Retina (tissue), 1 donor: ENCODE measurements around the gene TJP1.
"Not testable (repeated sequence)": the region's sequence is repeated elsewhere in the genome, so short reads cannot be mapped to it uniquely, and the experiment has no call there.

Experiments used
- DNase-seq: peaks from one replicate; pipeline ENCODE4 v3.0.0-alpha.2; 2016

Gene TJP1

DNA sequence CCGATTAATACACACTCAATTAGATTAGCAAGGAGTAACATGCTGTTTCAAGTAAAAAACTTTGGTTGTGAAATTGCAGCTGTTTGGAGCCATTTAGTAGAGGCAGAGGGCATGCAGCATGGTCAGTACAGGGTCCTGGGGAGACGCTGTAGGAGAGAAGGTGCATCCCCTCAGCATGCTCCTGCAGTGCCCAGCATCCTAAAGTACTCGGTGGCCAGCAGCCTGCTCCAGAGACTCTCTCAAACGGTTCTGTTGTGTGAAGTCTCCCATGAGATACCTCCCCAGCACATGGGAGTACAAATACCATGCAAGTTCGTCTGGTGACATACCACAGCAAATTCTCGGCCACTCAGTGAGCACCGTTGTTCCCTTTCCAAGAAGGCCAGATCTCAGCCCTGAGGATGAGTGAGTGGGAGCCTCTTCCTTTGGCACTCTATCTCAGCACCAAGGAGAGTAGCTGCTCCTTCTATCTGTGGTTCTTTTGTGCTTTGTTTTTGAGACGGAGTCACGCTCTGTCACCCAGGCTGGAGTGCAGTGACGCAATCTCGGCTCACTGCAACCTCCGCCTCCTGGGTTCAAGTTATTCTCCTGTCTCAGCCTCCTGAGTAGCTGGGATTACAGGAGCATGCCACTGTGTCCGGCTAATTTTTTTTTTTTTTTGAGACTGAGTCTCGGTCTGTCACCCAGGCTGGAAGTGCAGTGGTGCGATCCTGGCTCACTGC is 72.7 kb downstream of the TJP1 start:
- DNase-seq, result no peak

GRCh38 chr15:29747837-29748417 is 74.3 kb downstream of the TJP1 start:
- no peak for DNase-seq

DNA sequence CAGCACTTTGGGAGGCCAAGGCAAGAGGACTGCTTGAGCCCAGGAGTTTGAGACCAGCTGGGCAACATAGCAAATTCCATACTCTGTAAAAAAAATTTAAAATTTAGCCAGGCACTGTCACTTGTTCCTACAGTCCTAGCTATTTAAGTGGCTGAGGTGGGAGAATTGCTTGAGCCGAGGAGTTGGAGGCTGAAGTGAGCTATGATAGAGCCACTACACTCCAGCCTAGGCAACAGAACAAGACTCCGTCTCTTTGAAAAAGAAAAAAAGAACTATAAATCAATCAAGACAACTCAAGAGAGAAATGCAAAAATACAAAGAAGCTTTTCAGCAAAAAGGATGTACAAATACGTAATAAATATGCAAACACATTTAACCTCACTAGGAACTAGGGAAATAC is 78.8 kb downstream of the TJP1 start:
- DNase-seq, result no peak

DNA sequence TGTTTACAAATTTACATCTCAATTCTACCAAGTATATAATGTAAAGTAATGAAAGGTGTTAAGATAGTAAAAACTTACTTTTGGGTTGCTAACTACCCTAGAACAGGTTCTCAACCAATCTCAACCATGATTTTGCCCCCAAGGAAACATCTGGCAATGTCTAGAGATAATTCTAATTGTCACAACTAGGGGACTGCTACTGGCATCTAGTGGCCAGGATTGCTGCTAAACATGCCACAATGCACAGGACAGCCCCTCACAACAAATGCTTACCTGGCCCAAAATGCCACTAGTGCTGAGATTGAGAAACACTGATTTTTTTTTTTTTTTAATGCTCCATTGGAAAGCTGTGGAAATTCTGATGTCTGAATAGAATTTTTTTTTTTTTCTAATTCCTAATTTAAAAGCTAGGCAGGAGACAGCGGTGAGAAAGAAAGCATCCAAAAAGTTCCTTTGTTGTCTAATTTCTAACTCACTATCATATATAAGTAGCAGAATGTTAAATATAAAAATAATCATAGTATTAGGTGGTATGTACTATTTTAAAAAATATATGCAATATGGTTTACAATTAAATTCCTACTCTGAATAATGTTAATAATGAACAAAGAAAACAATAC is 81.5 kb downstream of the TJP1 start:
- DNase-seq, result no peak

DNA sequence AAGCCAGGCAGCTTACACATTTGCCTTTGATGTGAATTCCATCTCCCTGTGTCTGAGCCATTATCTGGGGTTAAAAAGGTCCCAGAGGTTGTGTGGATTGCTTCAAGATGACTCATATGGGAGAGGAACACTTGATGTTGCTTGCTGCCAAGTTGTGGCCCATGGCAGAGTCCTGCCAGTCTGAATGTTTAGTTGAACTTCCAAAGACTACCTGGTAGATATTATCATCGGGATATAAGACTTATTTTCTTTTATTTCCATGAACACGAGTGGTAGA is 85.6 kb downstream of the TJP1 start:
- DNase-seq, result no peak

DNA sequence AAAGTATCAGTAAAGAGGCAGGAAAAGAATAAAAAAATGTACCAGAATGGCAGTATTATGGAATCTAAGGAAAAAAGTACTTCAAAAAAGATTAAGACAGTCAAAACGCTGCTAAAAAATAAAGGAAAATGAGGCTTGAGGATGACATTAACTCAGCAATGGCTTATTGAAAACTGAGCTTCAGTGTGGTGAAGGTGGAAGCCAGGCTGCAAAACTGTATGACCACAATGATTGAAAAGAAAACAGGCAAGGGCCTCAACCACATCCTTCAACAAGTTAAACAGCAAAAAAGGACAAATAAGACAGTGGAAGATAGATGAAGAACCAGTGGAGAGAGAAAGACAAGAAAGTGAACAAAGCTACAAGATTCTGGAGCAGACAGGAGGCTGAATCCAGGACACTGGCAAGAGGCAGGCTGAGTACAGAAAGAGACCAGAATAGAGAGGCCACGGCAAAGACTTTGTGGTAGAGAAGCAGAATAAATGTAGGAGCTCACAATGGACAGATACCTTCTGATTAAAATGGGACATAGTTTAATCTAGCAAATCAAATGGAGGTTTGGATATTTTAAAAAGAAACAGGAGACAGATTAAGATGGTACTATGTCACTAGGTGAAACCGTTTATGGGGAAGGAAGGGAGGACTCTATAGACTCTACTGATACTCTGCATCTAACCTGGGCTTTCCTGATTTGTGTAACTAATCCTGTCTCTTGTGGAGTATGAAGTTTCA is 86.1 kb downstream of the TJP1 start:
- no peak for DNase-seq

DNA sequence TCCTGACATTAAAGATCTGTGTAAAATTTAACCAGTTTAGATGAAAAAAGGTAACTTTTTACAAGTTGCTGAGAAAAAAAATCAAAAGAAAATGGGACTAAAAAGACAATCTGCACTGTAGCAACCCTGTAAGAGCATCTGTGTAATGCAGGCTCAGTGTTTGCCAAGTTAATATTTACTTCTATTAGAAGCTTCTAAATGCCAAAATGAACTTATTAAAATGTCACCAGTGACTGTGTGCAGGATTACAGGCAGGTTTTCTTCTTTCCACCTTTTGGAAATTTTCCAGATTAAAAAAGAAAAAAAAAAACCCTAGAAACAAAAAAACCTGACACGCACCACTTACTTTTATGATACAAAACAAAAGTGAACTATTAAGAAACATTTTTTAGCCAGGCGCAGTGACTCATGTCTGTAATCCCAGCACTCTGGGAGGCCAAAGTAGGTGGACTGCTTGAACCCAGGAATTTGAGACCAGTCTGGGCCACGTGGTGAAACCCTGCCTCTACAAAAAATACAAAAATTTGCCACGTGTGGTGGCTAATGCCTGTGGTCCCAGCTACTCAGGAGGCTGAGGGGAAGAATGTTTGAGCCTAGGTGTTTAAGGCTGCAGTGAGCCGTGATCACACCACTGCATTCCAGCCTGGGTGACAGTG is 87.2 kb downstream of the TJP1 start:
- no peak for DNase-seq

- DNase-seq, result no peak
Observed at GRCh38 chr15:29731865-29732264, 90.4 kb downstream of the TJP1 start.

DNA sequence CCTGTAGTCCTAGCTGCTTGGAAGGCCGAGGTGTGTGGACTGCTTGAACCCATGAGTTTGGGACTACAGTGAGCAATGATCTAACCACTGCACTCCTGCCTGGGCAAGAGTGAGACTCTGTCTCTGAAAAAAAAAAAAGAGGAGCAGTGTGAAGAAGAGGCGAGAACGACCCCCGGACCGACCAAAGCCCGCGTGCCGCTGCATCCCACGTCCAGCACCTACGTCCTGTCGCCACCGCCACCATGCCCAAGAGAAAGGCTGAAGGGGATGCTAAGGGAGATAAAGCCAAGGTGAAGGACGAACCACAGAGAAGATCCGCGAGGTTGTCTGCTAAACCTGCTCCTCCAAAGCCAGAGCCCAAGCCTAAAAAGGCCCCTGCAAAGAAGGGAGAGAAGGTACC is 91.8 kb downstream of the TJP1 start:
- not testable (repeated sequence) for DNase-seq

GRCh38 chr15:29728418-29728817 is 93.8 kb downstream of the TJP1 start:
- DNase-seq, result no peak

DNA sequence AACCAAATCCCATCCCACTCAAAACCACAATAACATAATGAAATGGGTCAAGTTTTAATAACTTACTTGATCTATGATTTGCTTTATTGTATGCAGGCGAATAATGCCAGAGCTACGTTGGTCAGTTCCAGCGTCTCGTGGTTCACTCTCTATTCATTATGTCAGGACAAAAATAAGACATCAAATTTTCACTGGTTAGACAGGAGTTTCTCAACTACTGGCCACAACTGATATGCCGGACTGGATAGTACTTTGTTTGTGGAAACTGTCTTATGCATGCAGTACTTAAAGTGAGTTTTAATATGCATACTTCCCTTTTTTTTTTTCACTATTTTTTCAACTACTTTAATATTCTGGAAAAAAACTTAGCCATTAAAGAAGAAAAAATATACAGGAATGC is 94.4 kb downstream of the TJP1 start:
- no peak for DNase-seq

GRCh38 chr15:29726553-29726952 is 95.7 kb downstream of the TJP1 start:
- DNase-seq, result no peak

- no peak for DNase-seq
Observed at GRCh38 chr15:29724026-29724425, 98.2 kb downstream of the TJP1 start.

GRCh38 chr15:29713784-29714183 is 108.5 kb downstream of the TJP1 start:
- DNase-seq, result no peak

GRCh38 chr15:29712149-29712885 is 110.0 kb downstream of the TJP1 start:
- DNase-seq, result no peak

- no peak for DNase-seq
Observed at GRCh38 chr15:29711531-29711930, 110.7 kb downstream of the TJP1 start.

GRCh38 chr15:29708519-29708918 is 113.7 kb downstream of the TJP1 start:
- no peak for DNase-seq

DNA sequence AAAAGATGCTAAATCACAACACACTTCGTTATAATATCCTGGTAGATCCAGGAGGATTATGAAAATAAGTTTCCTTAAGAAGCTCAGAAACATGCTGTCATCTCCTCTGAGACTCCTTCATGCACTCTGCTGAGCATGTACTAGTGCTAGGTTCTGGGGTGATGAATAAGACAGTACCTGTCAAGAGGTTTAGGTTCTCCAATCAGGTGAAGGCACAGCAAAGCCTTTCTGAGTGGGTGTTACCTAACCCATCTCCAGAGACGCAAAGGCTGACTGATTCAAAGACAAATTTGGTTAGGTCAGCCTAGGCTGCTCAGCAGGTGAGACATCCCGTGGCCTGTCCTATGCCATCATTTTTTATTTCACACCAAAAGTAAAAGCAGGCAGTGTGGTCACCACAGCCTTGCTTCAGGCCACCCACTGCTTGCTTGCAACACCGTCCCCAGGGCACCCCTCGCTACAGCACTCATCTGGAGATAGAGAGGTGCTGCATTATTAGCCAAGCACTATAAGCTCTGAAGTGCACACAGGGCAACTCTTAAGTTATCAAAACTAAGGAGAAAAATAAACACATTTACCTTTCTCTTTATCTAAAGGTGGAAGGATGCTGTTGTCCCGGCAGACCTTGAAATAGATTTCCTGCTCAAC is 117.2 kb downstream of the TJP1 start:
- no peak for DNase-seq

DNA sequence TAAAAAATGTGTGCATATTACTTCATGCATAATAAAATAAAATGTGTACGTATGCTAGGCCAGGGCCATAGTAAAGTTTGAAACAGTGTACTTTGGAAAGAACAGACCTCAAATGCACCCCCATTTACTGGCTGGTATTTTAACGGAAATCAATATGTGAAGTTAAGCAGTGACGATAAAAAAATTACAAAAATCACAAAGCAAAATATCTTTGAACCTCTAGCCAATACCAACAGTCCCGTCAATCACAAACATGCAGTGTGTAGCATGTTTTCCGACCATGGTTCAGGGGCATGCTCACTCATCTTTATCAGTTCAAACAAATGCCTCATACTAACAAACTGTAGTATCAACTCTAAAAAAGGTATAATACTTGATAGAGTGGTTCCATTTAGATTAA is 121.1 kb downstream of the TJP1 start:
- DNase-seq, result no peak

GRCh38 chr15:29700296-29700695 is 122.0 kb downstream of the TJP1 start:
- DNase-seq, result no peak

GRCh38 chr15:29699791-29700190 is 122.5 kb downstream of the TJP1 start:
- DNase-seq, result no peak

DNA sequence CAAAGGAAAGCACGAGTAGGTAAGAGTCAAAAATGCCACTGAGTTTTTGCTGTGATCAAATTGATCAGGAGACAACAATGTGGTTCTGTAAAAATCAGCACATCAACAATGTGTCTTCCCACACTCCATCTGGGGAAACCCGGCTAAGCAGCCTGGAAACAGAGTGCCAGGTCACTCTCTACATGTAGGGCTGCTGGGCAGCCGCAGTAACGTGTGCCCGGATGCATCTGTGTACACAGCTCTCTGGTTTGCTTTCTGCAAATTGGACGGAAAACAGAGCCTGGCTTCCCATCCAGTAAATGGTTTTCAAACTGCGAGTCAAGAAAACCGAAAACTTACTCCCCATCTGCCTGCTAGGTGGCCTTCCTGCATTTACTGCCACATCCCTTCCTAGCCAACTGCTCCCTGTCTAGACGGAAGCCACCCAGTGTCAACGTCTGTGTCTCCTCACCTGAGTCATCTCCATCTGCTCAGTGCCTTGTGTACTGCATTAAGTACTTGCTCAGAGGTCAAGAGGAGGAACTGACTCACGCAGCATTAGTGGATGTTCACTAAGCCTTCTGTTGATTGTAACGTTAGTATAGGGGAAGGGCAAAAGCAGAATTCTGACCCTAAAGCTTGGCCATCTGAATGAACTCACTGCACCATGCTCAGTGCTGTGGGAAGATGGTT is 124.1 kb downstream of the TJP1 start:
- DNase-seq, result no peak
